ENCODE measurements around the gene TMEM238. TPM values are rescaled to one million over a fixed set of nuclear protein-coding genes. Genes with fewer than 3 reads are reported as not detected.

TMEM238 gene
- total and polyA plus RNA-seq, 7 donors = 0.10 to 2.9 (median 0.52) TPM; not detected in 1

DNA sequence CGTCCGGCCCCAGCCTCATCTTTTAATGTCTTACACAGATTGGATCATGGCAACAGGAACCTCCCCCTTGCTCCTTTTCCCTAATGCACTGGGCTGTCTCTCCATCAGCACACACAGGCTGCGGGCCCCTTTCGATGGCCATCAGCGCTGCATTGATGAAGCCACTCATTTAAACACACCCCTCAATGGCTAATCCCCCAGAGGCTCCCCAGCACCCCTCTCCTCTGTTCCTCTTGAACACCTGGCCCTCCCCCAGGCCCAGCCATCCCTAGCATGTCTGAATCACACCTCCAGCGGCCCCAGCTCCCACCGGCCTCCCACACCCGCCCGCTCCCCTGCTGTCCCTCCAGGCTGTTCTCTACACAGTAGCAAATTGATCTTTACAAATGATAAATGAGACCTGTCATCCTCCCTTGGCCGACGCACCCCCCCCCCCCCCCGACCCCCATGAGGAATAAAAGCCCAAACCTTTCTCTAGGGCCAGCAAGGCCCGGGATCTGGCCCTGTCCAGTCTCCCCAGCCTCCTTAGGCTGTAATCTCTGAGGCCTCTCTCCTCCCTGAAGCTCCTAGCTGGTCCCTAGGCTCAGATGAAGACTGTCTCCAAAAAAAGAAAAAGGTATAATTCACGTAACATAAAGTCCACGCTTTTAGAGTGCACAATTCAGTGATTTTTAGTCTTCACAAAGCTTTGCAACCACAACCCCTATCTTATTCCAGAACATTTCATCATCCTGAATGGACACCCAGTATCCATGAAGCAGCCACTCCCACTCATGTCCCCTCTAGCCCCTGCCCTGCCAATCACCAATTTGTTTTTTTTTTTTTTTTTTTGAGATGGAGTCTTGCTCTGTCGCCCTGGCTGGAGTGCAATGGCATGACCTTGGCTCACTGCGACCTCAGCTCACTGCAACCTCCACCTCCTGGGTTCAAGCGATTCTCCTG is 9.0 kb upstream of the TMEM238 start:
- Histone ChIP-seq H3K4me3 (no peak overlapping the region), H3K27me3 (ENCODE audit: insufficient read depth in 3 of 3, low read length in 2 of 3) (no peaks in the 10 kb centered on the region), H3K9me3 (no peaks in the 10 kb centered on the region), H3K36me3 (ENCODE audit: insufficient read depth in 1 of 2, low read depth in 1 of 2) (peaks cover 6 to 42% of the 10 kb centered on the region in 2 donors), H3K27ac (no peak overlapping the region), H3K4me1 (peaks cover 9% of the 10 kb centered on the region)
- TF ChIP-seq CTCF (IDR thresholded peaks at IDR 0.05) = no peak
- 70 to 73% (median 71%) methylated on average over 18 of the region's 18 CpGs for WGBS, 3 donors
- no peak for DNase-seq
- ATAC-seq = no peak
- intact Hi-C loops (cut with DNase I) = no loop called here

DNA sequence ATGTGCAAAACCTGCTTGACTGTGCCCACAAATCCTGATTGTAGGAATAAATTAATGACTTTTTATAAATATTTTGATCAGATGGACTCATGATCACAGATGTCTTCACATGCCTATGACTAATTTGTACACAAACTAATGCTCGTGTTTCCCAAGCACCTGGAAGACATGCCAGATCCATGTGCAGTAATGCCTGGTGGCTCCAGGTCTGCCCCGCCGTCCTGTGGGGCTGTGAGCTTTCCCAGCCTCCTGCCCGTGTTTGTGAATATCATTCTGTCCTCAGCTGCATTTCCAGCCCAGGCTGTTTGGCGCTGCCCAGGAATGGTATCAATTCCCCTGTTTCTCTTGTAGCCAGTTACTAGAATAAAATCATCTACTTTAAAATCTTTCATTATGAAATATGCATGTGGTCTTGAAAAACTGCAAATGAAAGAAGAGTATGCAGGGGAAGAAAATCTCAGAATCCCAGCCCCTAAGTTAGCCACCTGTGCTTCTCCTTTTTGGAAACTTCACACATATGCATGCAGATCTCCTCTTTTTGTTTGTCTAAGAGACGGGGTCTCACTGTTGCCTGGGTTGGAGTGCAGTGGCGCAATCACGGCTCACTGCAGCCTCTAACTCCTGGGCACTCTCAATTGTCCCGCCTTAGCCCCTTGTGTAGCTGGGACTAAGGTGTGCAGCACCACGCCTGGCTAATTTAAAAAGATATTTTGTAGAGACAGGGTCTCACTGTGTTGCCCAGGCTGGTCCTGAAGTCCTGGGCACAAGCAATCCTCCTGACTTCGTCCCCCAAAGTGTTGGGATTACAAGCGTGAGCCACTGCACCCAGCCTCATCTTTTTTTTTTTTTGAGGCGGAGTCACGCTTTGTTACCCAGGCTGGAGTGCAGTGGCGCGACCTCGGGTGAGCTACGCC is 7.9 kb upstream of the TMEM238 start:
- no peak for TF ChIP-seq CTCF (IDR thresholded peaks at IDR 0.05)
- DNase-seq (no peak), ATAC-seq (peak in 2 of 4 donors; percentile 53 to 61)
- intact Hi-C loops (cut with DNase I) = no loop called here
- 76 to 88% (median 78%) methylated on average over 18 of the region's 18 CpGs for WGBS, 3 donors
- Histone ChIP-seq H3K4me3 (no peak overlapping the region), H3K36me3 (ENCODE audit: insufficient read depth in 1 of 2, low read depth in 1 of 2) (peaks cover 8 to 53% of the 10 kb centered on the region in 2 donors), H3K9me3 (no peaks in the 10 kb centered on the region), H3K27me3 (ENCODE audit: insufficient read depth in 3 of 3, low read length in 2 of 3) (no peaks in the 10 kb centered on the region), H3K4me1 (peaks cover 20% of the 10 kb centered on the region), H3K27ac (no peak overlapping the region)

DNA sequence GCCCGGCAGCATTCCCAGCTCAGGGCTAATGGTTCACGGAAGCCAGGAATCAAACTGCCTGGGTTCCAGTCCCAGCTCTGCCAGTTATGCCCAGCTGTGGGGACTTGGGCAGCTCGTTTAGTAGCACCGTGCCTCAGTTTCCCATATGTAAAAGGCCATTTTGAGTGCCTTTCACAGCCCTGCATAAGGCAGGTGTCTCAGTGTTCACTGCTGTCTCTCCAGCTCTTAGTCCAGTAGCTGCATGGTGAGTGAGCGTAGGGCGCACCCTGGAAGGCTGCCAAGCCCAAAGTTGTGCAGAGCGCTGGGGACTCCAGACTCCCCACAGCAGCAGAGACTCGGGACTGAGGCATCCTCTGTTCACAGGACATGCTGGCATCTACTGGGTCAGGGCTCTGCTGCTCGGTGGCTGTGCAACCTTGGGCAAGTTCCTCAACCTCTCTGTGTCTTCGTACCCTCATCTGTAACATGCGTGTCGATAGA is 7.1 kb upstream of the TMEM238 start:
- peaks cover 8 to 59% of the 10 kb centered on the region in 2 donors for H3K36me3 ChIP-seq (ENCODE audit: insufficient read depth in 1 of 2, low read depth in 1 of 2)
- intact Hi-C loops (cut with DNase I) = no loop called here
- no peaks in the 10 kb centered on the region for H3K27me3 ChIP-seq (ENCODE audit: insufficient read depth in 3 of 3, low read length in 2 of 3)
- no peak for DNase-seq
- H3K9me3 ChIP-seq = no peaks in the 10 kb centered on the region
- 77 to 81% (median 78%) methylated on average over 12 of the region's 12 CpGs for WGBS, 3 donors
- H3K27ac ChIP-seq = no peak overlapping the region
- no peak overlapping the region for H3K4me3 ChIP-seq
- peak in 1 of 4 donors; percentile 9 for ATAC-seq
- H3K4me1 ChIP-seq = peaks cover 22% of the 10 kb centered on the region
- TF ChIP-seq CTCF (IDR thresholded peaks at IDR 0.05) = no peak

- Histone ChIP-seq H3K27me3 (ENCODE audit: insufficient read depth in 3 of 3, low read length in 2 of 3) (no peaks in the 10 kb centered on the region), H3K4me3 (no peak overlapping the region), H3K27ac (no peak overlapping the region), H3K9me3 (no peaks in the 10 kb centered on the region), H3K4me1 (peaks cover 22% of the 10 kb centered on the region), H3K36me3 (ENCODE audit: insufficient read depth in 1 of 2, low read depth in 1 of 2) (peaks cover 8 to 59% of the 10 kb centered on the region in 2 donors)
- no peak for TF ChIP-seq CTCF (IDR thresholded peaks at IDR 0.05)
- 78 to 89% (median 80%) methylated on average over 7 of the region's 7 CpGs for WGBS, 3 donors
- ATAC-seq (no peak), DNase-seq (no peak)
- intact Hi-C loops (cut with DNase I) = no loop called here
Measured at GRCh38 chr19:55390461-55390880, 6.4 kb upstream of the TMEM238 start.
